Stimulated activated CD4-positive, alpha-beta T cell treated with anti-CD3 and anti-CD28 coated beads, Interleukin-2, amount 100 ng/mL, for 4 hours (primary cell): ENCODE data around the gene SP100.
"Not testable (repeated sequence)": the region's sequence is repeated elsewhere in the genome, so short reads cannot be mapped to it uniquely, and the experiment has no call there.

Experiments
- DNase-seq: peaks from one replicate; pipeline ENCODE4 v3.0.0-alpha.2; 2020; ENCODE audit warnings: low read depth

Gene SP100

GRCh38 chr2:230457793-230458192, 41.8 kb downstream of the SP100 start:
- no peak for DNase-seq

- no peak for DNase-seq
Measured at GRCh38 chr2:230459216-230459615, 43.2 kb downstream of the SP100 start.

- no peak for DNase-seq
Measured at GRCh38 chr2:230471074-230471473, 55.1 kb downstream of the SP100 start.

- DNase-seq = peak; percentile 19
Measured at GRCh38 chr2:230472621-230473018, 56.6 kb downstream of the SP100 start.

- no peak for DNase-seq
Measured at GRCh38 chr2:230473378-230473777, 57.4 kb downstream of the SP100 start.

GRCh38 chr2:230475143-230475542, 59.1 kb downstream of the SP100 start:
- no peak for DNase-seq

- DNase-seq = no peak
Measured at GRCh38 chr2:230485801-230486341, 69.9 kb downstream of the SP100 start.

- not testable (repeated sequence) for DNase-seq
Measured at GRCh38 chr2:230491219-230491618, 75.2 kb downstream of the SP100 start.

- DNase-seq = no peak
Measured at GRCh38 chr2:230492107-230492506, 76.1 kb downstream of the SP100 start.

GRCh38 chr2:230494980-230495379, 79.0 kb downstream of the SP100 start:
- no peak for DNase-seq

- no peak for DNase-seq
Measured at GRCh38 chr2:230496891-230497290, 80.9 kb downstream of the SP100 start.

- DNase-seq = no peak
Measured at GRCh38 chr2:230498506-230499107, 82.6 kb downstream of the SP100 start.

- no peak for DNase-seq
Measured at GRCh38 chr2:230502593-230502992, 86.6 kb downstream of the SP100 start.

GRCh38 chr2:230503798-230504197, 87.8 kb downstream of the SP100 start:
- no peak for DNase-seq

- DNase-seq = no peak
Measured at GRCh38 chr2:230505162-230505561, 89.2 kb downstream of the SP100 start.

GRCh38 chr2:230512955-230513748, 97.2 kb downstream of the SP100 start:
- no peak for DNase-seq

GRCh38 chr2:230520061-230520874, 104.3 kb downstream of the SP100 start:
- no peak for DNase-seq

GRCh38 chr2:230520875-230521155, 104.8 kb downstream of the SP100 start:
- DNase-seq = no peak

- no peak for DNase-seq
Measured at GRCh38 chr2:230521386-230521785, 105.4 kb downstream of the SP100 start.

- DNase-seq = no peak
Measured at GRCh38 chr2:230525682-230526081, 109.7 kb downstream of the SP100 start.

GRCh38 chr2:230537531-230537976, 121.6 kb downstream of the SP100 start:
- no peak for DNase-seq

GRCh38 chr2:230540332-230540731, 124.3 kb downstream of the SP100 start:
- DNase-seq = no peak

GRCh38 chr2:230541934-230542380, 126.0 kb downstream of the SP100 start:
- no peak for DNase-seq
